Endodermal cell (in vitro differentiated cells): ENCODE results near the gene FNBP1L. TPM values are rescaled to one million over a fixed set of nuclear protein-coding genes. Genes with fewer than 3 reads are reported as not detected.
A peak's percentile ranks its signal among the peaks of the same experiment; 100 is the strongest.
"Not testable (repeated sequence)": the region's sequence is repeated elsewhere in the genome, so short reads cannot be mapped to it uniquely, and the experiment has no call there.

Experiments
- DNase-seq: peaks from one replicate; pipeline ENCODE4 v3.0.0-alpha.2; 2017
- H3K27ac ChIP-seq: 2 replicates; pipeline ENCODE4 v1.5.1; 2013; ENCODE audit warnings: mild to moderate bottlenecking, low read depth, low read length, moderate library complexity
- H3K27me3 ChIP-seq: 2 replicates; pipeline ENCODE4 v1.6.1; 2013; ENCODE audit warnings: mild to moderate bottlenecking, low read length, moderate library complexity; ENCODE audit not compliant: insufficient read depth, control insufficient read depth, poor library complexity, severe bottlenecking
- H3K36me3 ChIP-seq: 2 replicates; pipeline ENCODE4 v1.7.0; 2013; ENCODE audit warnings: mild to moderate bottlenecking, low read length, moderate library complexity; ENCODE audit not compliant: control insufficient read depth, insufficient read depth
- H3K4me1 ChIP-seq: one replicate; pipeline ENCODE4 v1.7.0; 2013; ENCODE audit warnings: low read length; ENCODE audit not compliant: control insufficient read depth, insufficient read depth
- H3K4me3 ChIP-seq: 2 replicates; pipeline ENCODE4 v1.5.1; 2013; ENCODE audit warnings: mild to moderate bottlenecking, low read length, moderate library complexity
- H3K9ac ChIP-seq: 2 replicates; pipeline ENCODE4 v1.6.1; 2013; ENCODE audit warnings: mild to moderate bottlenecking, low read length, moderate library complexity; ENCODE audit not compliant: poor library complexity, severe bottlenecking; ENCODE audit errors: extremely low read depth
- H3K9me3 ChIP-seq: 2 replicates; pipeline ENCODE4 v1.6.1; 2013; ENCODE audit warnings: mild to moderate bottlenecking, low read length, moderate library complexity; ENCODE audit not compliant: control insufficient read depth
- H3K27ac Mint-ChIP-seq: 2 replicates; pipeline ENCODE4 v1.8.0; 2020; ENCODE audit warnings: mixed read lengths
- H3K27me3 Mint-ChIP-seq: 2 replicates; pipeline ENCODE4 v1.8.0; 2021; ENCODE audit warnings: mild to moderate bottlenecking, mixed read lengths; ENCODE audit not compliant: insufficient read depth
- H3K36me3 Mint-ChIP-seq: 2 replicates; pipeline ENCODE4 v1.8.0; 2020; ENCODE audit warnings: low read depth, mixed read lengths
- H3K4me1 Mint-ChIP-seq: 2 replicates; pipeline ENCODE4 v1.8.0; 2020; ENCODE audit warnings: mixed read lengths
- H3K4me3 Mint-ChIP-seq: 2 replicates; pipeline ENCODE4 v1.8.0; 2020; ENCODE audit warnings: mild to moderate bottlenecking, moderate library complexity, mixed read lengths
- H3K9me3 Mint-ChIP-seq: 2 replicates; pipeline ENCODE4 v1.8.0; 2020; ENCODE audit warnings: mild to moderate bottlenecking, mixed read lengths
- CTCF ChIP-seq: fragments of 200-600 bp; sonication (generic); conservative IDR thresholded peaks from 2 replicates; pipeline ENCODE4 v1.5.0; 2021; ENCODE audit warnings: antibody characterized with exemption, mild to moderate bottlenecking
- WGBS, 2 experiments: methylation state at CpG; one replicate each; pipeline versions ENCODE4 v1.1.5 to v1.1.7; 2013; ENCODE audit warnings: missing lambda C conversion rate in 2 of 2, mixed read lengths in 1 of 2; ENCODE audit not compliant: insufficient coverage in 1 of 2, insufficient read length in 1 of 2; 5-methylcytosine and 5-hydroxymethylcytosine counted together
- total RNA-seq, 2 donors: library from RNA; stranded (reverse); fragmentation: NEBNext Ultra II Directional in 1 of 2; extraction: Animal tissue kit (Norgen Biotek cat#: 25700) in 1 of 2; gene quantifications; 2 replicates in 1 of 2; 3 replicates in 1 of 2; pipeline ENCODE4 v1.2.1, GENCODE V29; 2021

FNBP1L gene
- total RNA-seq, 2 donors from 2014 or later: 96.8 to 107 TPM

- 100% methylated on average over 1 of the region's 1 CpG; no CpG with 5 or more reads in 1 of the 2 experiments for WGBS, 2 experiments
- Mint-ChIP-seq H3K27ac (peak overlapping the region; percentile 62), H3K9me3 (peaks cover 7% of the 10 kb centered on the region), H3K4me3 (no peak overlapping the region), H3K4me1 (peaks cover 21% of the 10 kb centered on the region), H3K36me3 (peaks cover 41% of the 10 kb centered on the region), H3K27me3 (no peaks in the 10 kb centered on the region)
- H3K27ac ChIP-seq: no peak overlapping the region
- peaks cover 5% of the 10 kb centered on the region for H3K4me1 ChIP-seq
- DNase-seq: no peak
- peaks cover 24% of the 10 kb centered on the region for H3K36me3 ChIP-seq
- H3K27me3 ChIP-seq: no peaks in the 10 kb centered on the region
- no peak overlapping the region for H3K4me3 ChIP-seq
- no peak overlapping the region for H3K9ac ChIP-seq
- no peak for TF ChIP-seq CTCF
- H3K9me3 ChIP-seq: peaks cover 17% of the 10 kb centered on the region
These were observed 24.0 kb downstream of the FNBP1L start for GRCh38 chr1:93471911-93472310.

- peak overlapping the region; percentile 67 for H3K27ac Mint-ChIP-seq
- peaks cover 42% of the 10 kb centered on the region for H3K36me3 Mint-ChIP-seq
- H3K4me1 Mint-ChIP-seq: peaks cover 21% of the 10 kb centered on the region
- H3K27ac ChIP-seq: no peak overlapping the region
- peak overlapping the region; percentile 24 for H3K4me3 ChIP-seq
- H3K9me3 Mint-ChIP-seq: peaks cover 26% of the 10 kb centered on the region
- no peaks in the 10 kb centered on the region for H3K27me3 ChIP-seq
- no peak overlapping the region for H3K4me3 Mint-ChIP-seq
- no peak for TF ChIP-seq CTCF
- no peaks in the 10 kb centered on the region for H3K27me3 Mint-ChIP-seq
- H3K9me3 ChIP-seq: peaks cover 42% of the 10 kb centered on the region
- H3K9ac ChIP-seq: no peak overlapping the region
- 31 to 83% methylated on average over 1 to 2 of the region's 2 CpGs for WGBS, 2 experiments
- H3K4me1 ChIP-seq: peaks cover 5% of the 10 kb centered on the region
- H3K36me3 ChIP-seq: peaks cover 27% of the 10 kb centered on the region
- DNase-seq: no peak
These were observed 26.4 kb downstream of the FNBP1L start for GRCh38 chr1:93474321-93474720.

GRCh38 chr1:93475681-93476080 is 27.8 kb downstream of the FNBP1L start:
- Mint-ChIP-seq H3K4me1 (peaks cover 21% of the 10 kb centered on the region), H3K27ac (no peak overlapping the region), H3K4me3 (no peak overlapping the region), H3K36me3 (peaks cover 47% of the 10 kb centered on the region), H3K9me3 (peaks cover 37% of the 10 kb centered on the region), H3K27me3 (no peaks in the 10 kb centered on the region)
- no peak for TF ChIP-seq CTCF
- Histone ChIP-seq H3K4me1 (peaks cover 5% of the 10 kb centered on the region), H3K9ac (no peak overlapping the region), H3K27ac (no peak overlapping the region), H3K36me3 (peaks cover 32% of the 10 kb centered on the region), H3K27me3 (no peaks in the 10 kb centered on the region), H3K9me3 (peaks cover 55% of the 10 kb centered on the region), H3K4me3 (no peak overlapping the region)
- DNase-seq: no peak
- WGBS, 2 experiments: 86 to 94% methylated on average over 1 of the region's 1 CpG

GRCh38 chr1:93479133-93479745 is 31.3 kb downstream of the FNBP1L start:
- not testable (repeated sequence) for H3K4me1 Mint-ChIP-seq, H3K27ac ChIP-seq, H3K27me3 ChIP-seq, H3K27ac Mint-ChIP-seq, H3K4me3 ChIP-seq, H3K4me3 Mint-ChIP-seq, H3K27me3 Mint-ChIP-seq, H3K4me1 ChIP-seq, H3K9ac ChIP-seq
- peak; percentile 57 for DNase-seq
- Histone ChIP-seq H3K9me3 (peaks cover 72% of the 10 kb centered on the region), H3K36me3 (peaks cover 49% of the 10 kb centered on the region)
- Mint-ChIP-seq H3K36me3 (peaks cover 57% of the 10 kb centered on the region), H3K9me3 (peaks cover 46% of the 10 kb centered on the region)
- 91 to 92% methylated on average over 8 of the region's 8 CpGs for WGBS, 2 experiments

- not testable (repeated sequence) for H3K4me3 Mint-ChIP-seq, H3K4me1 Mint-ChIP-seq, H3K4me1 ChIP-seq, H3K9ac ChIP-seq, H3K27me3 ChIP-seq, H3K27me3 Mint-ChIP-seq, H3K27ac Mint-ChIP-seq, DNase-seq, H3K27ac ChIP-seq, H3K4me3 ChIP-seq
- H3K36me3 Mint-ChIP-seq: peaks cover 44% of the 10 kb centered on the region
- Histone ChIP-seq H3K9me3 (peaks cover 55% of the 10 kb centered on the region), H3K36me3 (peaks cover 46% of the 10 kb centered on the region)
- H3K9me3 Mint-ChIP-seq: peaks cover 41% of the 10 kb centered on the region
- 90 to 92% methylated on average over 3 to 4 of the region's 5 CpGs for WGBS, 2 experiments
These were observed 34.0 kb downstream of the FNBP1L start for GRCh38 chr1:93481899-93482298.
